Measurements from ENCODE around the gene CTSF. TPM values are rescaled to one million over a fixed set of nuclear protein-coding genes. Genes with fewer than 3 reads are reported as not detected.
A peak's percentile ranks its signal among the peaks of the same experiment; 100 is the strongest.

CTSF gene
- total and polyA plus RNA-seq, 2 of the 13 experiments (the other 11 are each of a cell fraction or from before 2014, with no cell fraction given), result not detected

DNA sequence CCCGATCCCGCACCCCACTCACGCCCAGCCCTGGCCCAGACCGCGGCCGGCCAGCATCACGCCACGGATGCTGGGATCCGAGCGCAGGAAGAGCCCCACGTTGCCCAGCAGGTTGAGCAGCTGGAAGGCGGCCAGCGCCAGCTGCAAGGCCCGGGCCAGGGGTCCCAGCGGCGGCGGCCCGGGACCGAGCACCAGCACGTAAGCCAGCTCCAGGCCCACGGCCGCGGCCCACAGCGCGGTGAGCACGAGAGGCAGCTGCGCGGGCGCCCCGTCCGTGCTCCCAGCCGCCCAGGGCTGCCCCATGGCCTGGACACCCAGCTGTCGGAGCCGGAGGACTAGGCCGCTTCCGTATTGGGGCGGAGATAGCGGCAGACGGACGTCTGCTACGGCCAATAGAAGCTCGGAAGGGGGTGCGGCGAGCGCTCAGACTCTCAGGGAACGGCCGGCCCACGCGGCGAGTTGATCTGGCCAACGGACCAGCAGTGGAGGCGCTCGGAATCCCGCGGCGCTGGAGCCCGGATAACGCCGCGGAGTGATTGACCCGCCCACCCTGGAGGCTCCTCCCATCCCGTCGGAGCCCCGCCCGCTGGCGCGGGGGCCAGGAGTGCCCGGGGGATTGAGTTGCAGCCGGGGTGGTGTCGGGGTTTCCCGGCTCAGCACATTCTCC lies 22.6 kb downstream of the CTSF start, which contains the start of gene ZDHHC24 (continued):
- TF ChIP-seq, protein P1, sequence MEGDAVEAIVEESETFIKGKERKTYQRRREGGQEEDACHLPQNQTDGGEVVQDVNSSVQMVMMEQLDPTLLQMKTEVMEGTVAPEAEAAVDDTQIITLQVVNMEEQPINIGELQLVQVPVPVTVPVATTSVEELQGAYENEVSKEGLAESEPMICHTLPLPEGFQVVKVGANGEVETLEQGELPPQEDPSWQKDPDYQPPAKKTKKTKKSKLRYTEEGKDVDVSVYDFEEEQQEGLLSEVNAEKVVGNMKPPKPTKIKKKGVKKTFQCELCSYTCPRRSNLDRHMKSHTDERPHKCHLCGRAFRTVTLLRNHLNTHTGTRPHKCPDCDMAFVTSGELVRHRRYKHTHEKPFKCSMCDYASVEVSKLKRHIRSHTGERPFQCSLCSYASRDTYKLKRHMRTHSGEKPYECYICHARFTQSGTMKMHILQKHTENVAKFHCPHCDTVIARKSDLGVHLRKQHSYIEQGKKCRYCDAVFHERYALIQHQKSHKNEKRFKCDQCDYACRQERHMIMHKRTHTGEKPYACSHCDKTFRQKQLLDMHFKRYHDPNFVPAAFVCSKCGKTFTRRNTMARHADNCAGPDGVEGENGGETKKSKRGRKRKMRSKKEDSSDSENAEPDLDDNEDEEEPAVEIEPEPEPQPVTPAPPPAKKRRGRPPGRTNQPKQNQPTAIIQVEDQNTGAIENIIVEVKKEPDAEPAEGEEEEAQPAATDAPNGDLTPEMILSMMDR (CRISPR knock-in tag; IDR thresholded peaks at IDR 0.05), result 0 out of 2 replicates have a peak, but pooled peaks have one; percentile 28
- TF ChIP-seq GATA4 (IDR thresholded peaks at IDR 0.05; ENCODE audit: borderline replicate concordance, low read depth) (no peak), HNRNPLL (IDR thresholded peaks at IDR 0.05; ENCODE audit: low read depth, low read length, poor library complexity, severe bottlenecking) (peak; percentile 81), NFYB (CRISPR knock-in tag; IDR thresholded peaks at IDR 0.05) (peak; percentile 92), ZSCAN30 (CRISPR knock-in tag; IDR thresholded peaks at IDR 0.05) (no peak), ZNF205 (CRISPR knock-in tag; IDR thresholded peaks at IDR 0.05) (peak; percentile 99), SNRNP70 (IDR thresholded peaks at IDR 0.05; ENCODE audit: low read depth, low read length) (no peak), AGO2 (optimal IDR thresholded peaks at IDR 0.05; ENCODE audit: low read depth, low read length) (no peak), NR1H2 (CRISPR knock-in tag; IDR thresholded peaks at IDR 0.05; ENCODE audit: borderline replicate concordance, low read depth) (no peak), ZNF350 (CRISPR knock-in tag; IDR thresholded peaks at IDR 0.05; ENCODE audit: borderline replicate concordance, low read depth) (no peak; the same call in 1 of the 2 replicates), MXI1 (IDR thresholded peaks at IDR 0.05; ENCODE audit: borderline replicate concordance, low read depth, low read length) (peak; percentile 71; the same call in 1 of the 3 replicates)
- TF ChIP-seq, protein P2, sequence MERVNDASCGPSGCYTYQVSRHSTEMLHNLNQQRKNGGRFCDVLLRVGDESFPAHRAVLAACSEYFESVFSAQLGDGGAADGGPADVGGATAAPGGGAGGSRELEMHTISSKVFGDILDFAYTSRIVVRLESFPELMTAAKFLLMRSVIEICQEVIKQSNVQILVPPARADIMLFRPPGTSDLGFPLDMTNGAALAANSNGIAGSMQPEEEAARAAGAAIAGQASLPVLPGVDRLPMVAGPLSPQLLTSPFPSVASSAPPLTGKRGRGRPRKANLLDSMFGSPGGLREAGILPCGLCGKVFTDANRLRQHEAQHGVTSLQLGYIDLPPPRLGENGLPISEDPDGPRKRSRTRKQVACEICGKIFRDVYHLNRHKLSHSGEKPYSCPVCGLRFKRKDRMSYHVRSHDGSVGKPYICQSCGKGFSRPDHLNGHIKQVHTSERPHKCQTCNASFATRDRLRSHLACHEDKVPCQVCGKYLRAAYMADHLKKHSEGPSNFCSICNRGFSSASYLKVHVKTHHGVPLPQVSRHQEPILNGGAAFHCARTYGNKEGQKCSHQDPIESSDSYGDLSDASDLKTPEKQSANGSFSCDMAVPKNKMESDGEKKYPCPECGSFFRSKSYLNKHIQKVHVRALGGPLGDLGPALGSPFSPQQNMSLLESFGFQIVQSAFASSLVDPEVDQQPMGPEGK (CRISPR knock-in tag; IDR thresholded peaks at IDR 0.05), result peak; percentile 74
- TF ChIP-seq, protein P3, sequence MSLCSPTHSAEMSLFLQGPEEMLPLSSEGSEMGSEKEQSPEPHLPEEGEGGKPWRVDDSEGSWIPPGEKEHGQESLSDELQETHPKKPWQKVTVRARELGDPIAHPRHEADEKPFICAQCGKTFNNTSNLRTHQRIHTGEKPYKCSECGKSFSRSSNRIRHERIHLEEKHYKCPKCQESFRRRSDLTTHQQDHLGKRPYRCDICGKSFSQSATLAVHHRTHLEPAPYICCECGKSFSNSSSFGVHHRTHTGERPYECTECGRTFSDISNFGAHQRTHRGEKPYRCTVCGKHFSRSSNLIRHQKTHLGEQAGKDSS (CRISPR knock-in tag; IDR thresholded peaks at IDR 0.05; ENCODE audit: borderline replicate concordance, low read depth), result peak; percentile 55; the same call in 1 of the 2 replicates
- TF ChIP-seq, protein P4, sequence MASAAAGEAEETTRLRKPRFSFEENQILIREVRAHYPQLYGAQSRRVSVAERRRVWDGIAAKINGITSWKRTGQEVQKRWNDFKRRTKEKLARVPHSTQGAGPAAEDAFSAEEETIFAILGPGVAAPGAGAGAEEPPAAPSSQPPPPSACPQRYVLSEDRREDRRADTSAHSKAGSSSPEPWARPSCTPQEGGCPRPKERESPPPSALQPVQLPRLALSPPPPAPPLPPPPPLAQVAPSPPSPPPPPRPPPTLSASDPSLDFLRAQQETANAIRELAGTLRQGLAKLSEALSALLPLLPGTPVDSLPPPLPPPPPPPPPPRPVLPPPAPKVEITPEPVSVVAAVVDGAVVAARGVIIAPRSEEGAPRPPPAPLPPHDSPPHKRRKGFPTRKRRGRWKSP (CRISPR knock-in tag; IDR thresholded peaks at IDR 0.05), result 0 out of 2 replicates have a peak, but pooled peaks have one; percentile 55
- TF ChIP-seq, protein P5, sequence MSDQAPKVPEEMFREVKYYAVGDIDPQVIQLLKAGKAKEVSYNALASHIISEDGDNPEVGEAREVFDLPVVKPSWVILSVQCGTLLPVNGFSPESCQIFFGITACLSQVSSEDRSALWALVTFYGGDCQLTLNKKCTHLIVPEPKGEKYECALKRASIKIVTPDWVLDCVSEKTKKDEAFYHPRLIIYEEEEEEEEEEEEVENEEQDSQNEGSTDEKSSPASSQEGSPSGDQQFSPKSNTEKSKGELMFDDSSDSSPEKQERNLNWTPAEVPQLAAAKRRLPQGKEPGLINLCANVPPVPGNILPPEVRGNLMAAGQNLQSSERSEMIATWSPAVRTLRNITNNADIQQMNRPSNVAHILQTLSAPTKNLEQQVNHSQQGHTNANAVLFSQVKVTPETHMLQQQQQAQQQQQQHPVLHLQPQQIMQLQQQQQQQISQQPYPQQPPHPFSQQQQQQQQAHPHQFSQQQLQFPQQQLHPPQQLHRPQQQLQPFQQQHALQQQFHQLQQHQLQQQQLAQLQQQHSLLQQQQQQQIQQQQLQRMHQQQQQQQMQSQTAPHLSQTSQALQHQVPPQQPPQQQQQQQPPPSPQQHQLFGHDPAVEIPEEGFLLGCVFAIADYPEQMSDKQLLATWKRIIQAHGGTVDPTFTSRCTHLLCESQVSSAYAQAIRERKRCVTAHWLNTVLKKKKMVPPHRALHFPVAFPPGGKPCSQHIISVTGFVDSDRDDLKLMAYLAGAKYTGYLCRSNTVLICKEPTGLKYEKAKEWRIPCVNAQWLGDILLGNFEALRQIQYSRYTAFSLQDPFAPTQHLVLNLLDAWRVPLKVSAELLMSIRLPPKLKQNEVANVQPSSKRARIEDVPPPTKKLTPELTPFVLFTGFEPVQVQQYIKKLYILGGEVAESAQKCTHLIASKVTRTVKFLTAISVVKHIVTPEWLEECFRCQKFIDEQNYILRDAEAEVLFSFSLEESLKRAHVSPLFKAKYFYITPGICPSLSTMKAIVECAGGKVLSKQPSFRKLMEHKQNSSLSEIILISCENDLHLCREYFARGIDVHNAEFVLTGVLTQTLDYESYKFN (CRISPR knock-in tag; conservative IDR thresholded peaks at IDR 0.05), result peak; percentile 25; the same call in 1 of the 2 replicates
- TF ChIP-seq, protein P6, sequence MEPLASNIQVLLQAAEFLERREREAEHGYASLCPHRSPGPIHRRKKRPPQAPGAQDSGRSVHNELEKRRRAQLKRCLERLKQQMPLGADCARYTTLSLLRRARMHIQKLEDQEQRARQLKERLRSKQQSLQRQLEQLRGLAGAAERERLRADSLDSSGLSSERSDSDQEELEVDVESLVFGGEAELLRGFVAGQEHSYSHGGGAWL (CRISPR knock-in tag; IDR thresholded peaks at IDR 0.05), result peak; percentile 33; the same call in 1 of the 2 replicates
- TF ChIP-seq, protein P7, sequence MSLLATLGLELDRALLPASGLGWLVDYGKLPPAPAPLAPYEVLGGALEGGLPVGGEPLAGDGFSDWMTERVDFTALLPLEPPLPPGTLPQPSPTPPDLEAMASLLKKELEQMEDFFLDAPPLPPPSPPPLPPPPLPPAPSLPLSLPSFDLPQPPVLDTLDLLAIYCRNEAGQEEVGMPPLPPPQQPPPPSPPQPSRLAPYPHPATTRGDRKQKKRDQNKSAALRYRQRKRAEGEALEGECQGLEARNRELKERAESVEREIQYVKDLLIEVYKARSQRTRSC (CRISPR knock-in tag; IDR thresholded peaks at IDR 0.05; ENCODE audit: low read depth), result no peak
